Fibroblast of skin of right quadriceps (primary cell): Measurements from ENCODE around the gene HMGCLL1.

Experiments
- DNase-seq: peaks from one replicate; pipeline ENCODE4 v3.0.0-alpha.2; 2013

HMGCLL1 gene

DNA sequence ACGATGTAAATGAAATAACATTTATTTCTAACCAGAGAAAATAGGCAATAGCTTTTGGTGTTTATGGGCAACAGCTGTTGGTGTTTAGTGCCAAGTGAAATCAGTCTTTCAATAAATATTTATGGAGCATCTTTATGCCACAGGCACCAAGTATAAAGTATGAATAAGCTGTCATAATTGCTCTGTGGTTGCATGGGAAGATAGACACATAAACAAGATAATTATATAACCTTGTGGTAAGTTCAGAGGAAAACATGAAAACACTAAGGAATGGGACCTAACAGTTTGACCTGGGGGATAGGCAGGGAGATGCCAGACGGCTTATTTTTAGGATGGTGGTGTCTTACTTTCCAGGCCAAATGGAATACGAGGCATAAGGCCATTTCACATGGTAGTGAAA, 140.8 kb downstream of the HMGCLL1 start:
- no peak for DNase-seq

GRCh38 chr6:55437141-55437540, 141.9 kb downstream of the HMGCLL1 start:
- no peak for DNase-seq

- DNase-seq: peak; percentile 92
These were observed 145.4 kb downstream of the HMGCLL1 start for GRCh38 chr6:55433446-55434130.

GRCh38 chr6:55423933-55424332, 155.1 kb downstream of the HMGCLL1 start:
- DNase-seq: no peak

DNA sequence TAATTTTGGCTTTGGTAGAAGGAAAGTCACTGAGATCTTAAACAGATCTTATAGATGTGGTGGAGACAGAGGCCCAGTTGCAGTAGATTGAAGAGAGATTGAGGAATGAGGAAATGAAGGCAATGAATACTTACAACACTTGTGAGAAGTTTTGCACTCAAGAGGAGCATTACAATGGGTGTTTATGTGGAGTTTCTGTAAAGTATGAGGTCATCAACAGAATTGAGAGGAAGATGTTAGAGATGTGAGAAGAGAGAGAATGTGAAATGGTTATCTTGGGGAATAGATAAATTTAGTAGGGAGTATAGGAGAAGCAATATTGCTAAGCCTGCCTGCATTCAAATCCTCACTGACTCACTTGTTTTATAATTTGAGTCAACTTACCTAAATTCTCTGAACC, 168.3 kb downstream of the HMGCLL1 start:
- DNase-seq: no peak

DNA sequence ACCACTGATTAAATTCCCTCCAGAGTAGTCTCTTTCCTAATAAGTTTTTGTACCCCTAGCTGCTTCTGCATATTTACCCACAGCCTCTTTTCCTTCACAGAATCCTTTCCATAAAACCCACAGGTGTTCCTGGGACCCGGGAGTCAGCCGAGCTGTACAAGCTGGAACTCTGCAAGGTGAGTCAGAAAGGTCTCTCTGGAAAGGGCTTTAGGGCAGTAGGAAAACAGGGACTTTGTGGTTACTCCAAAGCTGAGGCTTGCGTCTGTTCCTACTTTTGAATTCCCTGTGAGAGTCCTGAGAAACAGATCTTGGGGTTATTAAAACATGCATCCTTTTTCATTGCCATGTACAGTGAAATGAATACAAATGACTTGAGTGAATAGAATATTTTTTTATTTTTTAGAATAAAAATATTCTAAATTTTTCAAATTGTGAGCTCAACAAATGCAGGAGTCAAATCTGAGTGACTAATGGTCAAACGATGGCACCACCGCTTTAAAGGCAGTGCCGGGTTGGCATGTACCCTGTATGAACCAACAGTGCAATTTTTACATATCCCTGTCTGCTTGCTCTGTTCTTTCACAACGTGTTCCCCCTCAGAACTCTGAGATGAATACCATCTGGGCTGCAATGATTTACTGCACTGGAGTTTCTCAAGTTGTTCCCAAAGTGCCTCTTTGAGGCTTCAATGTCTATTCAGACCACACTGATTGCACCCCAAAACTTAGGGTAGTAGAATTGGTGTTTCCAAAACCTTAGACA, 173.3 kb downstream of the HMGCLL1 start:
- peak; percentile 5 for DNase-seq

GRCh38 chr6:55399351-55399750, 179.6 kb downstream of the HMGCLL1 start:
- peak; percentile 28 for DNase-seq

DNA sequence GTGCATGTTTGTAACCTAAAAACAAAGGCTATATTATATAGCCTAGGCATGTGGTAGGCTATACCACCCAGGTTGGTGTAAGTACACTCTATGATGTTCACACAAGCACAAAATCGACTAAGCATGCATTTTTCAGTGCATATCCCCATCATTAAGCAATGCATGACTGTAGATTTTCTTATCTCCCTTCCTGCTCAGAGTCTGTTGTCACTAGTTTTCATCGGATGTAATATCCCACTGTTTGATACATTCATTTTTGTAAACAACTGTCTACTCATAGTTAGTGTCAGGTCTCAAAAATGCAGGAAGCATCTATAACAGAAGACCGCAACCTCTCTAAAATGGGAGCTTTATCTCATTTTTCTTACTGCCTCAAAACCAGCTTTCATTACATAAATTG, 181.0 kb downstream of the HMGCLL1 start:
- no peak for DNase-seq

DNA sequence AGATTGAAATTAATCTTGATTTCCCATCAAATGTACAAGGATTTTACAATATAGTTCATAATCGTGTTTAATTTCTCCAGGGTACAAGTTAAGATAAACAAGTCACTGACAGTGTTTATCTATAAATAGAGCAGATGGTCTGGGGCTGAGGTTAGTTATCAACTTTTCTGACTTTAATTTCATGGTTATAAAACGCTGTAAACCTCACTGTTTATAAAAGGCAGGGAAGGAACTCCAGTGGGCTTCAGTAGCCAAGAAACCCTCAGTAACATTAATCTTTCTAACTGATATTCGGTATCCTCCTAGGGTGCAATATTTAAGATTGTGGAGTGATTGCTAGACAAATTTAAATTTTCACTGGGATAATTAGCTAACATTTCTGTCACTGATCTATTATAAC, 183.1 kb downstream of the HMGCLL1 start:
- DNase-seq: no peak

GRCh38 chr6:55388211-55388610, 190.8 kb downstream of the HMGCLL1 start:
- DNase-seq: peak; percentile 40
